ENCODE results near the gene ZSCAN20. TPM values are rescaled to one million over a fixed set of nuclear protein-coding genes. Genes with fewer than 3 reads are reported as not detected.

ZSCAN20 gene
- total RNA-seq, 1 experiment from 2014 or later: 3.9 TPM

GRCh38 chr1:33460947-33461629 lies 11.4 kb upstream of the ZSCAN20 start:
- no peak overlapping the region for H4K8ac ChIP-seq (replicated peaks; ENCODE audit: insufficient read length, low read depth, low read length)
- H3K4me1 Mint-ChIP-seq: peaks cover 0 to 4% of the 10 kb centered on the region in 2 experiments; a peak in 3 of 4 replicates
- no peak overlapping the region for H3K4me3 Mint-ChIP-seq
- H3K27me3 ChIP-seq (ENCODE audit: insufficient read depth, low read length): no peaks in the 10 kb centered on the region
- no peaks in the 10 kb centered on the region for H3K23me2 ChIP-seq (ENCODE audit: insufficient read length, low read depth, low read length, poor library complexity, severe bottlenecking)
- no peaks in the 10 kb centered on the region for H3K79me2 ChIP-seq (ENCODE audit: insufficient read depth, low read length)
- H3K27ac Mint-ChIP-seq: no peak overlapping the region
- no peak overlapping the region for H2BK5ac ChIP-seq (ENCODE audit: insufficient read length, low read length)
- no peak overlapping the region for H3K4me2 ChIP-seq (ENCODE audit: insufficient read depth, insufficient read length, low read length)
- no peak overlapping the region for H2BK15ac ChIP-seq (ENCODE audit: low read depth, low read length)
- H3T11ph ChIP-seq (ENCODE audit: low read length): no peak overlapping the region
- H3K4ac ChIP-seq (ENCODE audit: low read depth, low read length): no peak overlapping the region
- no peak overlapping the region for H2BK120ac ChIP-seq (ENCODE audit: low read depth, low read length, poor library complexity, severe bottlenecking)
- H2BK12ac ChIP-seq (ENCODE audit: insufficient read length, low read depth, low read length): no peak overlapping the region
- no peak overlapping the region for H2AK5ac ChIP-seq (ENCODE audit: insufficient read length, low read length)
- DNase-seq: no peak
- TF ChIP-seq, protein P1, sequence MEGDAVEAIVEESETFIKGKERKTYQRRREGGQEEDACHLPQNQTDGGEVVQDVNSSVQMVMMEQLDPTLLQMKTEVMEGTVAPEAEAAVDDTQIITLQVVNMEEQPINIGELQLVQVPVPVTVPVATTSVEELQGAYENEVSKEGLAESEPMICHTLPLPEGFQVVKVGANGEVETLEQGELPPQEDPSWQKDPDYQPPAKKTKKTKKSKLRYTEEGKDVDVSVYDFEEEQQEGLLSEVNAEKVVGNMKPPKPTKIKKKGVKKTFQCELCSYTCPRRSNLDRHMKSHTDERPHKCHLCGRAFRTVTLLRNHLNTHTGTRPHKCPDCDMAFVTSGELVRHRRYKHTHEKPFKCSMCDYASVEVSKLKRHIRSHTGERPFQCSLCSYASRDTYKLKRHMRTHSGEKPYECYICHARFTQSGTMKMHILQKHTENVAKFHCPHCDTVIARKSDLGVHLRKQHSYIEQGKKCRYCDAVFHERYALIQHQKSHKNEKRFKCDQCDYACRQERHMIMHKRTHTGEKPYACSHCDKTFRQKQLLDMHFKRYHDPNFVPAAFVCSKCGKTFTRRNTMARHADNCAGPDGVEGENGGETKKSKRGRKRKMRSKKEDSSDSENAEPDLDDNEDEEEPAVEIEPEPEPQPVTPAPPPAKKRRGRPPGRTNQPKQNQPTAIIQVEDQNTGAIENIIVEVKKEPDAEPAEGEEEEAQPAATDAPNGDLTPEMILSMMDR (conservative IDR thresholded peaks at IDR 0.05): no peak
- no peak overlapping the region for H3K56ac ChIP-seq (ENCODE audit: insufficient read length, low read depth, low read length)
- H4K5ac ChIP-seq (ENCODE audit: insufficient read length, low read depth, low read length): no peak overlapping the region
- H2AFZ ChIP-seq (ENCODE audit: low read length): no peak overlapping the region
- no peak overlapping the region for H3K18ac ChIP-seq (ENCODE audit: insufficient read length, low read depth, low read length)
- no peaks in the 10 kb centered on the region for H3K4me1 ChIP-seq (ENCODE audit: insufficient read depth, low read length)
- H3K36me3 Mint-ChIP-seq (ENCODE audit: insufficient read depth in 1 of 3, low read depth in 3 of 3): no peaks in the 10 kb centered on the region
- H3K9me3 ChIP-seq (ENCODE audit: control insufficient read depth, low read depth, low read length): no peaks in the 10 kb centered on the region
- H4K91ac ChIP-seq (ENCODE audit: insufficient read length, low read depth, low read length): no peak overlapping the region
- H3K9ac ChIP-seq (ENCODE audit: extremely low read depth, insufficient read length, low read length): no peak overlapping the region
- H3K9me3 Mint-ChIP-seq: no peaks in the 10 kb centered on the region; a peak in 1 of 5 replicates
- no peak overlapping the region for H2BK20ac ChIP-seq (ENCODE audit: low read depth, low read length, poor library complexity, severe bottlenecking)
- no CpG with 5 or more reads among the region's 4 CpGs for WGBS (ENCODE audit: extremely low coverage, insufficient read length, low lambda C conversion rate)
- H3K23ac ChIP-seq (ENCODE audit: insufficient read length, low read depth, low read length): no peak overlapping the region
- no peak overlapping the region for H3K27ac ChIP-seq (ENCODE audit: insufficient read length, low read depth, low read length)
- H3K27me3 Mint-ChIP-seq (ENCODE audit: low read depth): peaks cover 11% of the 10 kb centered on the region
- H3K14ac ChIP-seq (ENCODE audit: insufficient read depth, low read length): no peak overlapping the region
- H4K20me1 ChIP-seq (ENCODE audit: control insufficient read depth, insufficient read depth, insufficient read length): no peaks in the 10 kb centered on the region
- H3K79me1 ChIP-seq (ENCODE audit: insufficient read depth, low read depth, low read length, poor library complexity, severe bottlenecking): no peaks in the 10 kb centered on the region
